ENCODE measurements around the gene RIMBP2.

RIMBP2 gene

DNA sequence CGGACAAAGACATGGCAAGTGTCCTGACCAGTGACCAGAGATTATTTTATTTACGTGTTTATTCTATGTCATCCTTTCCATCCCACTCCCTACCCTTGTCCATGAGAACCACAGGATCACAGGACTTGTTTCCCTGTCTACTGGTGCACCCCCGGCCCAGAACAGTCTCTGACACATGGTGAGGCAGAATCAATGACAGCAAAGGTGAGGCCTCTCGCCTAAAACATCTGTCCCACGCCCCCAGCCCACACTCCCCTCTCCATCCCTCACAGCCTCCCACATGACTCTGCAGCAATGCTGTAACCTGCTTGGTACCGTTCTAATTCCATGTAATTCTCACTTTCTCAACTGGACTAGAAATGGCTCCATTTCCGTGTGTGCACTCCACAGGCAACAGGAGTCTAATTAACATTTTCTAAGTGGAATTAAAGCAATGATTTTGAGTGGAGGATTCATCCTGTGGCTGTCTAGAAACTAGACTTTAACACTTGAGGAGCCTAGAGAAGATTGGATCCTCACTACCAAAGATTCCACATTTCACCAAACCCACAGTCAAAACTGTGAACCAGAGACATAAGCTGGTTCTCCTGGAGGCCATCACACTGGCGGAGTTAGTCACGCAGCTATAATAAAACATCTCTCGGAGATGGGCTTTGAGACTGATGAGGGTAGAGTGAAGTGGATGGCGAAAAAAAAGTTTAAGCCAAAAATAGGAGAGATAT, 228.3 kb downstream of the RIMBP2 start:
- H3K4me3 ChIP-seq (ENCODE audit: control insufficient read depth, low read depth, low read length) = no peak overlapping the region
- DNase-seq (ENCODE audit: low read depth) = no peak
- no peak for TF ChIP-seq CTCF (conservative IDR thresholded peaks at IDR 0.05; ENCODE audit: control insufficient read depth, insufficient read depth, low read depth, low read length)

DNA sequence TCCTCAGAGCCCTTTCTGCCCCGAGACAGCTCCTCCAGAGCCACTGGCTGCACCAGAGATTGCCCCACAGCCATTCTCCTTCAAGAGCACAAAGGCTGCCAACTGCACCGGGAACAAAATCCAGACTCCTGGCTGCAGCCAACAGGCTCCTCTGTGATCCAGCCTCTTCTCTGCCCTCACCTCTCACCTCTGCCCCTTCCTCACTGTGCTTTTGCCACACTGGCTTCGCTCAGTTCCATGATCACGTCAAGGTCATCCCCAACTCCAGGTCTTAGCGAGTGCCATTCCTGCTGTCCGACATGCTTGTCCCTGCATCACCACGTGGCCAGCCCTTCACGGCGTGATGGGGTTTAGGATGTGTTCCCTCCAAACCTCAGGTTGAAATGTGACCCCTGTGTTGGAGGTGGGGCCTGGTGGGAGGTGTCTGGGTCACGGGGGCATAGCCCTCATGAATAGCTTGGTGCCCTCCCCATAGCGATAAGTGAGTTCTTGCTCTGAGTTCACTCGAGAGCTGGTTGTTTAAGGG, 229.1 kb downstream of the RIMBP2 start:
- no peak for TF ChIP-seq CTCF (conservative IDR thresholded peaks at IDR 0.05; ENCODE audit: control insufficient read depth, insufficient read depth, low read depth, low read length)
- no peak overlapping the region for H3K4me3 ChIP-seq (ENCODE audit: control insufficient read depth, low read depth, low read length)
- DNase-seq (ENCODE audit: low read depth) = no peak

DNA sequence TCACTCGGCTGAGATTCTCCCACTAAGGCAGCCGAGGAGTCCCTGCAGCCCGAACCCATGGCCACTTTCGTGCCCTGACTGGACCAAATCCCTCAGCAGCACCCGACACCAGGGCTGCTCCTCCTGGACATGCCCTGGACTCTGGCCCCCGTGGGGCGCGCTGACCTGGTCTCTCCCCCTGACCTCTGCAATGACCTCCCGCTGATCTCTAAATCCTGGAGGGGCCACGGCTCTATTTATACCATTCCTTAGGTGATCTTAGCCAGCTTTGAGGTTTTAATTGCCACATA, 230.0 kb downstream of the RIMBP2 start:
- no peak for DNase-seq (ENCODE audit: low read depth)
- no peak for TF ChIP-seq CTCF (conservative IDR thresholded peaks at IDR 0.05; ENCODE audit: control insufficient read depth, insufficient read depth, low read depth, low read length)
- no peak overlapping the region for H3K4me3 ChIP-seq (ENCODE audit: control insufficient read depth, low read depth, low read length)

DNA sequence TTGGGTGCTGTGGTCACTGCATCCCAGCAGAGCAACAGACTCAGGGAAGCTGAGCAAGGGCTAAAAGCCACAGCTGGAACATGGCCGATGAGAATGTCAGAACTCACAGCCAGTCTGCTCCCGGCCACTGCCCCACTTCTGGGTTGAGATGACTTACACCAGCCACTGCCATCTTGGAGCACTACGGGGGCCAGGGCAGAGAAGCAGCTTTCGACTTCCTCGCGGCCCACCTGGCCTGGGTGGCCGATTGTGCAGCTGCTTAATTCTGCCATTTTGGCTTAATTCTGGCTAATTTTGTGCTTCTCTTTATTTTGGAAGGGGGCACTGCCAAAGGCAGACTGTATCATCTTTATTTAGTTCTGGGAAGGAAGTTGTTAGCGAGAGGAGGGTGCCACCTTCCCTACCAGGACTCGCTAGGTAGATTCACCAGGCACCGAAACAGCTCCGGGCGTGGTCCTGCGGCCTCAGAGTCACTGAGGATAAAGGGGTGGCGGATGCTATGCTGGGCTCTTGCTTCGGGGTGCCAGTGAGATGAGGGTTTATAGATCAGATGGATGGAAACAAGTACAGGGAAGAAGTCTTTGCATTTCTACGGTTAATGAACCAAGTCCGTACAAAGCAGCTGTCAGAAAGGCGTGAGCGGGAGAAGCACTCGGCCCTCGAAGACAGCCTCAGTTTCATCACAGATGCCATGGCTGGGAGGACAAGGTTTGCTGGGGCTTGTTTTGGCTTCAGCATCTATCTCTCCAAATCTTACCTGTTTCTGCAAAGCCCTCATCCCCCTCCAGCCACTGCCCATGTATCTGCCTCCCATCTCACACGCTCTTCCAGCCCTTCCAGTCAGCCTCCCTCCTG, 230.6 kb downstream of the RIMBP2 start:
- no peak for TF ChIP-seq CTCF (conservative IDR thresholded peaks at IDR 0.05; ENCODE audit: control insufficient read depth, insufficient read depth, low read depth, low read length)
- DNase-seq (ENCODE audit: low read depth) = no peak
- no peak overlapping the region for H3K4me3 ChIP-seq (ENCODE audit: control insufficient read depth, low read depth, low read length)

DNA sequence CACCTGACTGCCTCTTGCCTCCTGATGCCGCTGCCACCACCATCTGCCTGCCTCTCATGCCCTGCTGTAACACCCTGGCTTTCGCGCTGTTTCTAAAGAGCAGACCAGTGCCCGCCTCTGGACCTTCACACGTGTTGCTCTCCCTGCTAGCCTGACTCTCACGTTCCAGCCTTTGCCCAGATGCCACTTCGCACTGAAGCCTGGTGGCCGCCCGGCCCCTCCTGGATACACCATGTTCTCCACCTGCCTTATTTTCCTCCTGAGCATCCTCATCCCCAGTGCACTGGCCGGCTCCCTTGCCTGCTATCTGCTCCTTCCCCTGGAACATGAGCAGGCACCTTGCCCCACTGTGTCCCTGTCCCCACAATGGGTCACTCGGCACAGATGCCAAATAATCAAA, 231.9 kb downstream of the RIMBP2 start:
- TF ChIP-seq CTCF (conservative IDR thresholded peaks at IDR 0.05; ENCODE audit: control insufficient read depth, insufficient read depth, low read depth, low read length) = no peak
- H3K4me3 ChIP-seq (ENCODE audit: control insufficient read depth, low read depth, low read length) = no peak overlapping the region
- DNase-seq (ENCODE audit: low read depth) = no peak

DNA sequence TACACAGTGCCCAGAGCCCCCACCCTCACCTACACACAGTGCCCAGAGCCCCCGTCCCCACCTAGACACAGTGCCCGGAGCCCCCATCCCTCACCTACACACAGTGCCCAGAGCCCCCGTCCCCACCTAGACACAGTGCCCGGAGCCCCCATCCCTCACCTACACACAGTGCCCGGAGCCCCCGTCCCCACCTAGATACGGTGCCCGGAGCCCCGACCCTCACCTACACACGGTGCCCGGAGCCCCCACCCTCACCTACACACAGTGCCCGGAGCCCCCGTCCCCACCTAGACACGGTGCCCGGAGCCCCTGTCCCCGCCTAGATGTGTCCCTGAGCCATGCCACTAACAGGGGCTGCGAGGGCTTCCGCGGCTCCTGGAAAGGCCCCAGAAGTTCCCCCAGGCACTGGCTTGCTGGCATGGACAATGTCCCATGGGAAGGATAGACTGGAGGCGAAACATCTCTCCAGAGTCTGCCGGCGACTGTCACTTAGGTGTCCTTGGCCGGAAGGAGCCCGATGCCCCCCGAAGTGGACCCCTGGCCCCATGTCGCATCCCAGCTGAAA, 232.4 kb downstream of the RIMBP2 start:
- H3K4me3 ChIP-seq (ENCODE audit: control insufficient read depth, low read depth, low read length) = no peak overlapping the region
- DNase-seq (ENCODE audit: low read depth) = no peak
- no peak for TF ChIP-seq CTCF (conservative IDR thresholded peaks at IDR 0.05; ENCODE audit: control insufficient read depth, insufficient read depth, low read depth, low read length)

Data from fibroblast of mammary gland (primary cell).